Fibroblast of the aortic adventitia (primary cell): ENCODE data around the gene BICC1. TPM values are rescaled to one million over a fixed set of nuclear protein-coding genes. Genes with fewer than 3 reads are reported as not detected.
A peak's percentile ranks its signal among the peaks of the same experiment; 100 is the strongest.

ENCODE experiments used
- DNase-seq: peaks from one replicate; pipeline ENCODE4 v3.0.0-alpha.2; 2010; ENCODE audit warnings: low read depth
- H3K4me3 ChIP-seq: 2 replicates; pipeline ENCODE4 v1.5.1; 2011; ENCODE audit warnings: low read depth, mild to moderate bottlenecking, control low read depth, low read length, moderate library complexity
- total RNA-seq: library from RNA; depleted of rRNA; stranded (reverse); fragments of >200 nt; gene quantifications from 2 replicates; pipeline ENCODE4 v1.2.3, GENCODE V29; 2012; ENCODE audit warnings: low replicate concordance
- TF ChIP-seq, protein P1 (sequence below): IDR thresholded peaks from 2 replicates; pipeline ENCODE4 v1.5.1; 2011; ENCODE audit warnings: mild to moderate bottlenecking, low read length, control low read depth, inconsistent platforms; ENCODE audit not compliant: insufficient read depth

The BICC1 gene
- total RNA-seq, 1 donor: 177 TPM

DNA sequence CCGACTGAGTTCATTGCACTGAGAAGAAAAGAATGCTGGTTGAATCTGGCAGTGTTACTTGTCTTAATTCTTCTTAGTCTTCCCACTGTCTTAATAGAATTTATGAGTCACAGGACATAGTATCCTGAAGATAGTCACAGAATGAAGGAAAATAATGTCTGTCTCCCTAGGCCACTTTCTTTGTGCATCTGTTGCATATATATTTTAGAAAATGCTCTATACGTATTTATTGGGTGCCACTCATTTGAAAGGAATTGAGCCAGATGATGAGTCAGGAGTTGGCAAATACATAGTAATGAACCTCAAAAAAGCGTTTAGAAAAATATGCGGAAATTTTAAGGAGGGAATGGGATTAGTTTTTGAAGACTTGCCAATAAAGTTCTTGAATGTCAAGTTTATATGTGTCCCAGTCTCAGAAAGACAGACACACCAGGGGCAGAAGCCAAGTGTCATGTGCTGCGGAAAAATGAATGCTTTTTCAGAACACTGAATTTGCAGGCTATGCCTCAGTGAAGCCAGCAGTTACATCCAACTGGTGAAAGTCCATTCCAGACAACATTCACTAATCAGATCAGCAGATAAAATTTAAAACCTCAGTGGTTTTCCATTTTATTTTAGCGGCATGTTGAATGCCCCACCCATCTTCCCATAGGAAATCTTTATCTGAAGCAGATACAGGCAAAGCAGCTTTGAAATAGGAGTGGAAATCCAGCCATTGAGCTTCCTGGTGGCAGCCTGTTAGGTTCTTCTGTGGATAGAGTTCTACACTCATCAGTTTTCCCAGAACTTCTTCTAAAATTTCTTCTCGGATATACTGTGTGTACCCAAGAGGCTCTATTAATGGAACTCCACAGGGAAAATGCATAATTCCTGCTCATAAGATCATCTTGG, 308.4 kb downstream of the BICC1 start:
- TF ChIP-seq, protein P1, sequence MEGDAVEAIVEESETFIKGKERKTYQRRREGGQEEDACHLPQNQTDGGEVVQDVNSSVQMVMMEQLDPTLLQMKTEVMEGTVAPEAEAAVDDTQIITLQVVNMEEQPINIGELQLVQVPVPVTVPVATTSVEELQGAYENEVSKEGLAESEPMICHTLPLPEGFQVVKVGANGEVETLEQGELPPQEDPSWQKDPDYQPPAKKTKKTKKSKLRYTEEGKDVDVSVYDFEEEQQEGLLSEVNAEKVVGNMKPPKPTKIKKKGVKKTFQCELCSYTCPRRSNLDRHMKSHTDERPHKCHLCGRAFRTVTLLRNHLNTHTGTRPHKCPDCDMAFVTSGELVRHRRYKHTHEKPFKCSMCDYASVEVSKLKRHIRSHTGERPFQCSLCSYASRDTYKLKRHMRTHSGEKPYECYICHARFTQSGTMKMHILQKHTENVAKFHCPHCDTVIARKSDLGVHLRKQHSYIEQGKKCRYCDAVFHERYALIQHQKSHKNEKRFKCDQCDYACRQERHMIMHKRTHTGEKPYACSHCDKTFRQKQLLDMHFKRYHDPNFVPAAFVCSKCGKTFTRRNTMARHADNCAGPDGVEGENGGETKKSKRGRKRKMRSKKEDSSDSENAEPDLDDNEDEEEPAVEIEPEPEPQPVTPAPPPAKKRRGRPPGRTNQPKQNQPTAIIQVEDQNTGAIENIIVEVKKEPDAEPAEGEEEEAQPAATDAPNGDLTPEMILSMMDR: no peak
- peak; percentile 81 for DNase-seq
- H3K4me3 ChIP-seq: no peak overlapping the region

GRCh38 chr10:58821752-58822056, 309.0 kb downstream of the BICC1 start:
- no peak for DNase-seq
- TF ChIP-seq, protein P1: no peak
- no peak overlapping the region for H3K4me3 ChIP-seq

DNA sequence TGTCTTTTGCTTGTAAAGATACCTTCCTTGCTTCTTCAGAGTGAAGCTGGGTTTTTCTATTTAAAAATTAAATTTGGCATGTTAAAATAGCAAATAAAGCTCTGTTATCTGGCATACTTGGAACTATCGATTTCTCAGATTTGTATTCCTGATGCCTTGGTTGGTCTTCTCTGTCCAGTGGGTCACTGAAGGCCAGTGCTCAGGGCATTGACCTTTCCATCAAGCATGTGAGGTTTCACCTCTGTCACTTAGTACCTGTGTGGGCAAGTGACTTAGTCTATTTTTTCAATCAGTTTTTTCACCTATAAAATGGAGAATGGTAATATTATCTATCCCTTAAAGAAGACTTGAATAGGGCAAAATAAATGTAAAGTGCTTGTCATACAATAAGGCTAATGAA, 311.3 kb downstream of the BICC1 start:
- no peak overlapping the region for H3K4me3 ChIP-seq
- DNase-seq: no peak
- TF ChIP-seq, protein P1: no peak

- no peak for DNase-seq
- no peak overlapping the region for H3K4me3 ChIP-seq
- TF ChIP-seq, protein P1: no peak
These were observed 311.7 kb downstream of the BICC1 start for GRCh38 chr10:58824396-58824795.

- no peak for DNase-seq
- H3K4me3 ChIP-seq: no peak overlapping the region
- TF ChIP-seq, protein P1: no peak
These were observed 314.0 kb downstream of the BICC1 start for GRCh38 chr10:58826694-58827093.

- H3K4me3 ChIP-seq: no peak overlapping the region
- TF ChIP-seq, protein P1: no peak
- no peak for DNase-seq
These were observed 314.7 kb downstream of the BICC1 start for GRCh38 chr10:58827381-58827780.
